RKO (cell line): ENCODE measurements around the gene APLF.
"Not testable (repeated sequence)": the region's sequence is repeated elsewhere in the genome, so short reads cannot be mapped to it uniquely, and the experiment has no call there.

Experiments
- DNase-seq: peaks from one replicate; pipeline ENCODE4 v3.0.0-alpha.2; 2016; ENCODE audit warnings: low spot score

Gene APLF

GRCh38 chr2:68588589-68588988 lies 121.2 kb downstream of the APLF start:
- DNase-seq: no peak

GRCh38 chr2:68589963-68590362 lies 122.6 kb downstream of the APLF start:
- no peak for DNase-seq

GRCh38 chr2:68590702-68591101 lies 123.3 kb downstream of the APLF start:
- DNase-seq: no peak

- no peak for DNase-seq
These were observed 123.8 kb downstream of the APLF start for GRCh38 chr2:68591225-68591624.

GRCh38 chr2:68594041-68594440 lies 126.7 kb downstream of the APLF start:
- no peak for DNase-seq

GRCh38 chr2:68594674-68595492 lies 127.5 kb downstream of the APLF start:
- DNase-seq: peak; percentile 59

- not testable (repeated sequence) for DNase-seq
These were observed 128.1 kb downstream of the APLF start for GRCh38 chr2:68595493-68595785.

GRCh38 chr2:68600495-68600894 lies 133.1 kb downstream of the APLF start:
- DNase-seq: not testable (repeated sequence)

GRCh38 chr2:68603059-68603458 lies 135.7 kb downstream of the APLF start:
- no peak for DNase-seq

GRCh38 chr2:68604077-68604476 lies 136.7 kb downstream of the APLF start:
- DNase-seq: no peak

- DNase-seq: no peak
These were observed 138.6 kb downstream of the APLF start for GRCh38 chr2:68605939-68606338.

GRCh38 chr2:68606759-68607158 lies 139.4 kb downstream of the APLF start:
- DNase-seq: no peak

GRCh38 chr2:68607837-68608236 lies 140.5 kb downstream of the APLF start:
- no peak for DNase-seq

- DNase-seq: no peak
These were observed 145.6 kb downstream of the APLF start for GRCh38 chr2:68612765-68613519.

- no peak for DNase-seq
These were observed 153.4 kb downstream of the APLF start for GRCh38 chr2:68620772-68621171.

- no peak for DNase-seq
These were observed 156.4 kb downstream of the APLF start for GRCh38 chr2:68623820-68624219.

- no peak for DNase-seq
These were observed 160.2 kb downstream of the APLF start for GRCh38 chr2:68627615-68628014.
